ENCODE data around the gene KCTD1. TPM values are rescaled to one million over a fixed set of nuclear protein-coding genes. Genes with fewer than 3 reads are reported as not detected.
A peak's percentile ranks its signal among the peaks of the same experiment; 100 is the strongest.

The KCTD1 gene
- total and polyA plus RNA-seq, 10 of the 15 experiments (the other 5 are each of a cell fraction or from before 2014, with no cell fraction given), result 1.5 to 13.4 (median 5.5) TPM

GRCh38 chr18:26458526-26459232, 89.7 kb downstream of the KCTD1 start (continued):
- TF ChIP-seq ETV6 (conservative IDR thresholded peaks at IDR 0.05 in 1 of 2, IDR thresholded peaks at IDR 0.05 in 1 of 2; ENCODE audit: borderline replicate concordance in 1 of 2, low read depth in 1 of 2), result 0 out of 4 replicates have a peak, but pooled peaks of 1 of the 2 experiments have one; percentile 34
- TF ChIP-seq HDGF (IDR thresholded peaks at IDR 0.05), result peak; percentile 28; the same call in 1 of the 2 replicates
- TF ChIP-seq NFIC (IDR thresholded peaks at IDR 0.05; ENCODE audit: low read depth, low read length), result peak; percentile 61
- peak; percentile 17; the same call in 1 of the 2 replicates for TF ChIP-seq CREM (IDR thresholded peaks at IDR 0.05; ENCODE audit: low read depth)
- peak; percentile 54; the same call in 1 of the 2 replicates for TF ChIP-seq PKNOX1 (IDR thresholded peaks at IDR 0.05)
- TF ChIP-seq NBN (IDR thresholded peaks at IDR 0.05), result peak; percentile 78
- peak; percentile 64 for TF ChIP-seq DPF2 (IDR thresholded peaks at IDR 0.05)
- TF ChIP-seq TAF1 (IDR thresholded peaks at IDR 0.05; ENCODE audit: borderline replicate concordance, low read depth, low read length), result no peak
- peak; percentile 70; the same call in 1 of the 2 replicates for TF ChIP-seq JUNB (IDR thresholded peaks at IDR 0.05)
- peak; percentile 89 for TF ChIP-seq MTA2 (IDR thresholded peaks at IDR 0.05; ENCODE audit: low read depth)
